Fibroblast of pulmonary artery (primary cell): Measurements from ENCODE around the gene ZNF567.
"Not testable (repeated sequence)": the region's sequence is repeated elsewhere in the genome, so short reads cannot be mapped to it uniquely, and the experiment has no call there.

Experiments
- DNase-seq: peaks from one replicate; pipeline ENCODE4 v3.0.0-alpha.2; 2010; ENCODE audit warnings: low read depth
- H3K4me3 ChIP-seq: replicated peaks from 2 replicates; pipeline ENCODE4 v1.5.1; 2011; ENCODE audit warnings: low read depth, mild to moderate bottlenecking, control low read depth, low read length, moderate library complexity
- TF ChIP-seq, protein P1 (sequence below): IDR thresholded peaks from 2 replicates; pipeline ENCODE4 v1.5.1; 2011; ENCODE audit warnings: mild to moderate bottlenecking, control low read depth, low read length, inconsistent platforms; ENCODE audit errors: missing control alignments

The ZNF567 gene

DNA sequence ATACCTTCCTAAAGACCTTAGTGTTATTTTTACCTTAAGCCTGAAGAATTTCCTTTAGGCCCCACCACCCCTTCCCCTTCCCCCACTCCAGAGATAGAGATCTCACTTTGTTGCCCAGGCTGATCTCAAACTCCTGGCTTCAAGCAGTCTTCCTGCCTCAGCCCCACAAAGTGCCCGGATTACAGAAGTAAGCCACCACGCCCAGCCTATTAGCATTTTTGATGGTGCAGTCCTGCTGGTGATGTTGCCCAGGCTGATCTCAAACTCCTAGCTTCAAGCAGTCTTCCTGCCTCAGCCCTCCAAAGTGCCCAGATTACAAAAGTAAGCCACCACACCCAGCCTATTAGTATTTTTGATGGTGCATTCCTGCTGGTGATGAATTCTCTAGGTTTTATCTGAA lies 22.0 kb downstream of the ZNF567 start:
- no peak overlapping the region for H3K4me3 ChIP-seq
- TF ChIP-seq, protein P1, sequence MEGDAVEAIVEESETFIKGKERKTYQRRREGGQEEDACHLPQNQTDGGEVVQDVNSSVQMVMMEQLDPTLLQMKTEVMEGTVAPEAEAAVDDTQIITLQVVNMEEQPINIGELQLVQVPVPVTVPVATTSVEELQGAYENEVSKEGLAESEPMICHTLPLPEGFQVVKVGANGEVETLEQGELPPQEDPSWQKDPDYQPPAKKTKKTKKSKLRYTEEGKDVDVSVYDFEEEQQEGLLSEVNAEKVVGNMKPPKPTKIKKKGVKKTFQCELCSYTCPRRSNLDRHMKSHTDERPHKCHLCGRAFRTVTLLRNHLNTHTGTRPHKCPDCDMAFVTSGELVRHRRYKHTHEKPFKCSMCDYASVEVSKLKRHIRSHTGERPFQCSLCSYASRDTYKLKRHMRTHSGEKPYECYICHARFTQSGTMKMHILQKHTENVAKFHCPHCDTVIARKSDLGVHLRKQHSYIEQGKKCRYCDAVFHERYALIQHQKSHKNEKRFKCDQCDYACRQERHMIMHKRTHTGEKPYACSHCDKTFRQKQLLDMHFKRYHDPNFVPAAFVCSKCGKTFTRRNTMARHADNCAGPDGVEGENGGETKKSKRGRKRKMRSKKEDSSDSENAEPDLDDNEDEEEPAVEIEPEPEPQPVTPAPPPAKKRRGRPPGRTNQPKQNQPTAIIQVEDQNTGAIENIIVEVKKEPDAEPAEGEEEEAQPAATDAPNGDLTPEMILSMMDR: no peak
- no peak for DNase-seq

- no peak overlapping the region for H3K4me3 ChIP-seq
- DNase-seq: peak; percentile 12
- TF ChIP-seq, protein P1: no peak
These were observed 32.5 kb downstream of the ZNF567 start for GRCh38 chr19:36719687-36720556.

DNA sequence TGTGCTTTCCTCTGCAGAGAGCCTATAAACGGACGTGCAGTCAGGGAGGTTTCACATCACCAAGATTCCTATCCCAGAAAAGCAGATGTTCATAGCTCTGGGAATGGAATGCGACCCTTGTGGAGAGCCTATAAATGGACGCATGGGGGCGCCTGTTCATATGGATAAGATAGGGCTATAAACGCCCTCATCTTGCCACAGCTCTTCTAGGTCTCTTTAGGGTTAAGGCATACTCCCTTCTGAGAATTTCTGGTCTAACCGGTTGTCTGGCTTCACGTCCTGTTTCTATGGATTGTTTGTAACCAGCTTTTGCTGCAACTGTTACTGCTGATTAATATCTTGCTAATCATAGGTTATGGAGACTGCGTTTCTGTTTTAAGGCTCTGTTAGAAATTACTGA lies 48.8 kb downstream of the ZNF567 start:
- DNase-seq, H3K4me3 ChIP-seq: not testable (repeated sequence)

DNA sequence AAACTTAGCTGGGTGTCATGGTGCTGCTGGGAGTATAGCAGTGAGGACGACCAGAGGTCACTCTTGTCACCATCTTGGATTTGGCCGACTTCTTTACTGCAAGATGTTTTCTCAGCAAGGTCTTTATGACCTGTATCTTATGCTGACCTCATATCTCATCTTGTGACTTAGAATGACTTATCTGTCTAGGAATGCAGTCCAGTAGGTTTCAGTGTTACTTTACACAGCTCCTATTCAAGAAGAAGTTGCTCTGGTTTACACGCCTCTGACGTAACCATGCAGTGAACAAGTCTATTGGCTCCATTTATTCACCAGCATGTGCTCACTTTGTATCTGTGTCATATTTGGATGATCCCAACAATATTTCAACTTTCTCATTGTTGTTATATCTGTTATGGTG lies 58.5 kb downstream of the ZNF567 start:
- no peak for DNase-seq
- TF ChIP-seq, protein P1: no peak
- no peak overlapping the region for H3K4me3 ChIP-seq

DNA sequence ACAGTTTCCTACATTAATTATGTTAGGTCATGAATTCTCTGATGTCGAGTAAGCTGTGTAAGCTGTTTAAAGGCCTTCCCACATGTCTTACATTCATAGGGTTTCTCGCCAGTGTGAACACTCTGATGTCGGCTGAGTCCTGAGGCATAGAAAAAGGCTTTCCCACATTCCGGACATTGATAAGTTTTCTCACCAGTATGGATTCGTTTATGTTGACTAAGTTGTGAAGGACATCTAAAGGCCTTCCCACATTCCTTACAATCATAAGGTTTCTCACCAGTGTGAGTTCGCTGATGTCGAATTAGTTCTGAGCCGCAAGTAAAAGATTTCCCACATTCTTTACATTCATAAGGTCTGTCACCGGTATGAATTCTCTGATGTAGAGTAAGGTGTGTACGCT lies 60.3 kb downstream of the ZNF567 start:
- TF ChIP-seq, protein P1: no peak
- H3K4me3 ChIP-seq: no peak overlapping the region
- no peak for DNase-seq

- DNase-seq: no peak
- TF ChIP-seq, protein P1: no peak
- H3K4me3 ChIP-seq: no peak overlapping the region
These were observed 61.2 kb downstream of the ZNF567 start for GRCh38 chr19:36748431-36749275.

DNA sequence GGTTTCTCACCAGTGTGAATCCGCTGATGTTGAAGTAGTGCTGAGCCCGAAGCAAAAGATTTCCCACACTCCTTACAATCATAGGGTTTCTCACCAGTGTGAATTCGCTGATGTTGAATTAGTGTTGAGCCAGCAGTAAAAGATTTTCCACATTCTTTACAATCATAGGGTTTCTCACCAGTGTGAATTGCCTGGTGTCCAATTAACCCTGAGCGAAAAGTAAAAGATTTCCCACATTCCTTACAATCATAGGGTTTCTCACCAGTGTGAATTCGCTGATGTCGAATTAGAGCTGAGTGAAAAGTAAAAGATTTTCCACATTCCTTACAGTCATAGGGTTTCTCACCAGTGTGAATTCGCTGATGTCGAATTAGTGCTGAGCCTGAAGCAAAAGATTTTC lies 62.2 kb downstream of the ZNF567 start:
- not testable (repeated sequence) for H3K4me3 ChIP-seq

More for the DNA sequence above, 62.2 kb downstream of the ZNF567 start:
- not testable (repeated sequence) for DNase-seq
